ENCODE data around the gene CENPN. TPM values are rescaled to one million over a fixed set of nuclear protein-coding genes. Genes with fewer than 3 reads are reported as not detected.

Gene CENPN
- total and polyA plus RNA-seq, 10 of the 15 experiments (the other 5 are each of a cell fraction or from before 2014, with no cell fraction given) = 39.8 to 143 (median 66.8) TPM

DNA sequence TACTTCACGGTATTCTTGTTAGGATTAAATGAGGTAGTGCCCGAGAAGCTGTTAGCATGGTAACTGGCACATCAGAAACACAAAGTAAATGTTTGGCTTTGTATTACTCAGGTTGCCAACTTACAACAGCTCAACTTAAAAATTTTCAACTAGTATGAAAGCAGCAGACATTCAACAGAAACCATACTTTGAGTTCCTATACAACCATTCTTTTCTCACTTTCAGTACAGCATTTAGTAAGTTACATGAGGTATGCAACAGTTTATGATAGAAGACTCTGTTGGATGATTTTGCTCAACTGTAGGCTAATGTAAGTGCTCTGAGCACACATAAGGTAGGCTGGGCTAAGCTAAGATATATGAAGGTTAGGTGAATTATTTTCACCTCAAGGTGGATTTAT is 7.7 kb downstream of the CENPN start:
- Histone ChIP-seq H3K9ac (ENCODE audit: control insufficient read depth, insufficient read depth, low read length) (no peak overlapping the region), H3K27ac (ENCODE audit: control insufficient read depth, insufficient read depth) (no peak overlapping the region), H3K4me3 (no peak overlapping the region), H4K20me1 (ENCODE audit: control insufficient read depth, insufficient read depth) (no peaks in the 10 kb centered on the region), H3K9me3 (replicated peaks; ENCODE audit: control insufficient read depth, insufficient read depth, low read length) (no peaks in the 10 kb centered on the region), H3K36me3 (ENCODE audit: control insufficient read depth in 2 of 2, insufficient read depth in 2 of 2, low read length in 1 of 2) (peaks cover 11 to 26% of the 10 kb centered on the region in 2 experiments), H3K4me1 (ENCODE audit: control insufficient read depth, insufficient read depth, low read length) (peaks cover 4% of the 10 kb centered on the region; the same call in 1 of the 2 replicates), H2AFZ (ENCODE audit: control insufficient read depth, low read depth, low read length) (no peak overlapping the region), H3K79me2 (ENCODE audit: control insufficient read depth, insufficient read depth, low read length) (peaks cover 10% of the 10 kb centered on the region), H3K27me3 (replicated peaks in 1 of 2; ENCODE audit: control insufficient read depth in 2 of 2, insufficient read depth in 2 of 2, low read length in 1 of 2) (no peaks in the 10 kb centered on the region), H3K4me2 (ENCODE audit: control insufficient read depth, insufficient read depth) (no peak overlapping the region)
- no peak for DNase-seq (ENCODE audit: low read depth, low spot score)
- ATAC-seq = peak; percentile 40
- FAIRE-seq = peak; percentile 31
- BruUV-seq (replicated peaks) = no TSS peak
- in situ Hi-C loops (cut with MboI) (no loop called here), intact Hi-C loops (cut with micrococcal nuclease; ENCODE audit: unreplicated experiment) (no loop called here)
- WGBS (ENCODE audit: insufficient coverage, insufficient replicate concordance, low lambda C conversion rate, missing lambda C conversion rate) = 97% methylated on average over 2 of the region's 2 CpGs
- RAD21 ChIA-PET (ENCODE audit: unreplicated experiment) = no interaction called here
- SMC1A ChIA-PET (ENCODE audit: uncharacterized antibody, unreplicated experiment) = interaction anchor here (0.8 kb wide), 1 partner anchor 10 kb away, joined by 3 read pairs; no protein-coding TSS in a partner anchor
- CTCF ChIA-PET = interaction anchor here (0.7 to 1.7 kb wide), 3 partner anchors 10 to 21 kb away, joined by 3 read pairs; partner anchors contain the start of gene ATMIN
- no peak for TF ChIP-seq MTA2 (IDR thresholded peaks at IDR 0.05; ENCODE audit: low read depth)
- no peak for TF ChIP-seq KDM1A (IDR thresholded peaks at IDR 0.05; ENCODE audit: borderline replicate concordance)
- TF ChIP-seq, protein P1, sequence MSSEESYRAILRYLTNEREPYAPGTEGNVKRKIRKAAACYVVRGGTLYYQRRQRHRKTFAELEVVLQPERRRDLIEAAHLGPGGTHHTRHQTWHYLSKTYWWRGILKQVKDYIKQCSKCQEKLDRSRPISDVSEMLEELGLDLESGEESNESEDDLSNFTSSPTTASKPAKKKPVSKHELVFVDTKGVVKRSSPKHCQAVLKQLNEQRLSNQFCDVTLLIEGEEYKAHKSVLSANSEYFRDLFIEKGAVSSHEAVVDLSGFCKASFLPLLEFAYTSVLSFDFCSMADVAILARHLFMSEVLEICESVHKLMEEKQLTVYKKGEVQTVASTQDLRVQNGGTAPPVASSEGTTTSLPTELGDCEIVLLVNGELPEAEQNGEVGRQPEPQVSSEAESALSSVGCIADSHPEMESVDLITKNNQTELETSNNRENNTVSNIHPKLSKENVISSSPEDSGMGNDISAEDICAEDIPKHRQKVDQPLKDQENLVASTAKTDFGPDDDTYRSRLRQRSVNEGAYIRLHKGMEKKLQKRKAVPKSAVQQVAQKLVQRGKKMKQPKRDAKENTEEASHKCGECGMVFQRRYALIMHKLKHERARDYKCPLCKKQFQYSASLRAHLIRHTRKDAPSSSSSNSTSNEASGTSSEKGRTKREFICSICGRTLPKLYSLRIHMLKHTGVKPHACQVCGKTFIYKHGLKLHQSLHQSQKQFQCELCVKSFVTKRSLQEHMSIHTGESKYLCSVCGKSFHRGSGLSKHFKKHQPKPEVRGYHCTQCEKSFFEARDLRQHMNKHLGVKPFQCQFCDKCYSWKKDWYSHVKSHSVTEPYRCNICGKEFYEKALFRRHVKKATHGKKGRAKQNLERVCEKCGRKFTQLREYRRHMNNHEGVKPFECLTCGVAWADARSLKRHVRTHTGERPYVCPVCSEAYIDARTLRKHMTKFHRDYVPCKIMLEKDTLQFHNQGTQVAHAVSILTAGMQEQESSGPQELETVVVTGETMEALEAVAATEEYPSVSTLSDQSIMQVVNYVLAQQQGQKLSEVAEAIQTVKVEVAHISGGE (CRISPR knock-in tag; IDR thresholded peaks at IDR 0.05) = no peak
- no peak for TF ChIP-seq SKIL (IDR thresholded peaks at IDR 0.05; ENCODE audit: low read depth, poor library complexity, severe bottlenecking)
- POLR2A ChIA-PET = interaction anchor here (0.7 kb wide), 1 partner anchor 17 kb away, joined by 3 read pairs; no protein-coding TSS in a partner anchor

Measured in GM12878 (cell line).